Measurements from ENCODE around the gene EXOC7.
A peak's percentile ranks its signal among the peaks of the same experiment; 100 is the strongest.

EXOC7 gene

DNA sequence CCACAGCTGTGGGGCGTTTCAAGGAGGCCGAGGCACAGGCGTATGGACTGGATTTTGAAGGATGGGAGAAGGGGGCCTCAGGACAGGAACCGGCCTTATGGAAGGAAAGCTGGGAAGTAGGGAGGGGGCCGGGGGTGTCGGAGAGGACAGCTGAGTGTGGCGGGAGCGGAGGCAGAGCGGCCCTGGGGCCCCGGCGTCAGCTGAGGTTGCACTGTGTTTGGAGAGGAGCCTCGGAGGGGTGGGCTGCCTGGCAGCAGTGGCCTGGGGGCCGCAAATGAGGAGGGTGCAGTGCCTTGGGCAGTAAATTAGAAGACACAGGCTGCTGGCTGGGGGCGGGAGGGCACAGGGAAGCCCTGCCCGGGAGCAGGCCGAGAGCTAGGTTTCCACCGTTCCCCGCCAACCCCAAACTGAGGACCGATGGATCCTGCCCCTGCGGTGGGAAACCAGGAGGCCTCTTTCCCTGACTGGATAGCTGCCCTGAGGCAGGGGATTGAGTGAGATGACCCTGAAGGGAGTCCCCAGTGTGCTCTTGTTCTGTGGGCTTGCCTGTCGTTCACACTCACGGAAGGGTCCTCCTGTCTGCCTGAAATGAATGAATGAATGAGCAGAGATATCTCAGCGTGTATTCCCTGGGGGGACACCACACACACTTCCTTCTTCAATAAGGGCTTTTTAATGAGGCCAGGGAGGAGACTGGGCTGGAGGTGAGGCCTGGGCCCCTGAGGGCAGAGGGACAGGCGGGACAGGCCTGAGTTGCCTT is 19.0 kb upstream of the EXOC7 start:
- Histone ChIP-seq H2BK12ac (ENCODE audit: low read length) (no peak overlapping the region), H4K8ac (ENCODE audit: low read depth, low read length) (no peak overlapping the region), H3K4me3 (ENCODE audit: low read length in 2 of 2) (no peak overlapping the region), H3K27ac (replicated peaks; ENCODE audit: low read length) (no peak overlapping the region), H3K4me1 (ENCODE audit: control insufficient read depth in 2 of 2, insufficient read depth in 1 of 2, low read depth in 1 of 2, low read length in 2 of 2) (peaks cover 5 to 13% of the 10 kb centered on the region in 2 donors), H3K9ac (ENCODE audit: low read depth, low read length, poor library complexity) (no peak overlapping the region), H3K79me1 (ENCODE audit: low read depth, low read length) (peaks cover 3% of the 10 kb centered on the region), H2BK15ac (ENCODE audit: low read length) (peak overlapping the region; percentile 98), H3K27me3 (ENCODE audit: control insufficient read depth in 3 of 3, insufficient read depth in 3 of 3, low read depth in 1 of 3, low read length in 3 of 3) (no peaks in the 10 kb centered on the region), H2BK120ac (ENCODE audit: low read depth, low read length) (peak overlapping the region; percentile 98), H2AK5ac (ENCODE audit: low read depth, low read length) (peak overlapping the region; percentile 96), H3K14ac (ENCODE audit: low read length) (peak overlapping the region; percentile 47), H3K23ac (ENCODE audit: low read depth, low read length, poor library complexity) (peak overlapping the region; percentile 22), H4K91ac (ENCODE audit: low read depth, low read length, poor library complexity) (no peak overlapping the region), H3K36me3 (replicated peaks in 1 of 2; ENCODE audit: control insufficient read depth in 2 of 2, insufficient read depth in 2 of 2, low read length in 2 of 2) (no peaks in the 10 kb centered on the region), H2AFZ (ENCODE audit: low read length) (peak overlapping the region; percentile 84), H3K4me2 (ENCODE audit: insufficient read depth, low read length, poor library complexity, severe bottlenecking) (no peak overlapping the region), H2BK5ac (ENCODE audit: low read length) (no peak overlapping the region), H3K4ac (ENCODE audit: low read length) (no peak overlapping the region), H3K9me3 (replicated peaks in 1 of 2; ENCODE audit: control insufficient read depth in 2 of 2, insufficient read depth in 1 of 2, low read depth in 1 of 2, low read length in 2 of 2) (no peaks in the 10 kb centered on the region), H3K18ac (ENCODE audit: low read length) (peak overlapping the region; percentile 94)
- WGBS, 2 donors (ENCODE audit: extremely low coverage in 2 of 2, insufficient read length in 2 of 2, insufficient replicate concordance in 1 of 2) = no CpG with 5 or more reads among the region's 24 CpGs
- no peak for DNase-seq (ENCODE audit: low spot score)

DNA sequence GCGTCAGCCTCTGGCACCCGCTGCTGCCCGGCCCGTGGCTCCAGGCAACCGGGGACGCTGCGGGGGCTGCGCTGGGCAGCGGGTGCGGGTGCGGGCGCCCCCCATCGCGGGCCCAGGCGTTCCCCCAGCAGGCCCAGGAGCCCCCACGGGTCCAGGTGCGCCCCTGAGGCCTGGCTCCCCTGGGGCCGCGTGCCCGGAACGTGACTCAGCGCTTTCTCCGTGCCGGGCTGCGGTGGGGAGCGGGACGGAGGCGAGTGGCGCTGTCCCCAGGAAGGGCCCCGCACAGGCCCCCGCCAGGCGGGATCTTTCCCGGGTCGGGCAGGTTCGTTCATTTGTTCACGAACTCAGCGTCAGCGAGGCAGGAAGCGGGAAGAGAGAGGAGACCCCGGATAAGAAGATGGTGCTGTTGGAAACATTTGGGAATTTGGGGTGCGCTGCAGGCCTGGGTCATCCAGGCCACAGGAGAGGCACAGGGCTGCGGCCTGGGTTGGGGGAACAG is 18.4 kb upstream of the EXOC7 start:
- peak overlapping the region; percentile 96 for H4K8ac ChIP-seq (ENCODE audit: low read depth, low read length)
- no peak overlapping the region for H2BK5ac ChIP-seq (ENCODE audit: low read length)
- H2BK15ac ChIP-seq (ENCODE audit: low read length) = peak overlapping the region; percentile 98
- H2BK120ac ChIP-seq (ENCODE audit: low read depth, low read length) = peak overlapping the region; percentile 98
- H3K36me3 ChIP-seq (replicated peaks in 1 of 2; ENCODE audit: control insufficient read depth in 2 of 2, insufficient read depth in 2 of 2, low read length in 2 of 2) = no peaks in the 10 kb centered on the region
- H3K4me2 ChIP-seq (ENCODE audit: insufficient read depth, low read length, poor library complexity, severe bottlenecking) = no peak overlapping the region
- H3K4ac ChIP-seq (ENCODE audit: low read length) = peak overlapping the region; percentile 53
- H3K9me3 ChIP-seq (replicated peaks in 1 of 2; ENCODE audit: control insufficient read depth in 2 of 2, insufficient read depth in 1 of 2, low read depth in 1 of 2, low read length in 2 of 2) = no peaks in the 10 kb centered on the region
- peak overlapping the region; percentile 43 for H4K91ac ChIP-seq (ENCODE audit: low read depth, low read length, poor library complexity)
- H3K9ac ChIP-seq (ENCODE audit: low read depth, low read length, poor library complexity) = peak overlapping the region; percentile 60
- H3K23ac ChIP-seq (ENCODE audit: low read depth, low read length, poor library complexity) = peak overlapping the region; percentile 22
- DNase-seq (ENCODE audit: low spot score) = no peak
- H3K27me3 ChIP-seq (ENCODE audit: control insufficient read depth in 3 of 3, insufficient read depth in 3 of 3, low read depth in 1 of 3, low read length in 3 of 3) = no peaks in the 10 kb centered on the region
- H3K14ac ChIP-seq (ENCODE audit: low read length) = peak overlapping the region; percentile 17
- H2AFZ ChIP-seq (ENCODE audit: low read length) = peak overlapping the region; percentile 84
- H3K4me1 ChIP-seq (ENCODE audit: control insufficient read depth in 2 of 2, insufficient read depth in 1 of 2, low read depth in 1 of 2, low read length in 2 of 2) = peaks cover 5 to 13% of the 10 kb centered on the region in 2 donors
- peak overlapping the region; percentile 94 for H3K18ac ChIP-seq (ENCODE audit: low read length)
- H3K27ac ChIP-seq (replicated peaks; ENCODE audit: low read length) = no peak overlapping the region
- no CpG with 5 or more reads among the region's 42 CpGs for WGBS, 2 donors (ENCODE audit: extremely low coverage in 2 of 2, insufficient read length in 2 of 2, insufficient replicate concordance in 1 of 2)
- H3K4me3 ChIP-seq (ENCODE audit: low read length in 2 of 2) = no peak overlapping the region
- peaks cover 3% of the 10 kb centered on the region for H3K79me1 ChIP-seq (ENCODE audit: low read depth, low read length)
- H2BK12ac ChIP-seq (ENCODE audit: low read length) = peak overlapping the region; percentile 58
- H2AK5ac ChIP-seq (ENCODE audit: low read depth, low read length) = peak overlapping the region; percentile 96

- peak overlapping the region; percentile 1 for H2BK12ac ChIP-seq (ENCODE audit: low read length)
- no CpG with 5 or more reads among the region's 5 CpGs for WGBS, 2 donors (ENCODE audit: extremely low coverage in 2 of 2, insufficient read length in 2 of 2, insufficient replicate concordance in 1 of 2)
- peak overlapping the region; percentile 88 for H2AK5ac ChIP-seq (ENCODE audit: low read depth, low read length)
- no peak overlapping the region for H3K14ac ChIP-seq (ENCODE audit: low read length)
- H3K4me3 ChIP-seq (ENCODE audit: low read length in 2 of 2) = no peak overlapping the region
- DNase-seq (ENCODE audit: low spot score) = no peak
- no peak overlapping the region for H2BK120ac ChIP-seq (ENCODE audit: low read depth, low read length)
- no peak overlapping the region for H3K18ac ChIP-seq (ENCODE audit: low read length)
- peaks cover 3% of the 10 kb centered on the region for H3K79me1 ChIP-seq (ENCODE audit: low read depth, low read length)
- H3K4me2 ChIP-seq (ENCODE audit: insufficient read depth, low read length, poor library complexity, severe bottlenecking) = no peak overlapping the region
- H3K9ac ChIP-seq (ENCODE audit: low read depth, low read length, poor library complexity) = no peak overlapping the region
- H4K91ac ChIP-seq (ENCODE audit: low read depth, low read length, poor library complexity) = no peak overlapping the region
- H3K9me3 ChIP-seq (replicated peaks in 1 of 2; ENCODE audit: control insufficient read depth in 2 of 2, insufficient read depth in 1 of 2, low read depth in 1 of 2, low read length in 2 of 2) = no peaks in the 10 kb centered on the region
- H3K4me1 ChIP-seq (ENCODE audit: control insufficient read depth in 2 of 2, insufficient read depth in 1 of 2, low read depth in 1 of 2, low read length in 2 of 2) = peaks cover 5 to 13% of the 10 kb centered on the region in 2 donors
- no peaks in the 10 kb centered on the region for H3K36me3 ChIP-seq (replicated peaks in 1 of 2; ENCODE audit: control insufficient read depth in 2 of 2, insufficient read depth in 2 of 2, low read length in 2 of 2)
- no peaks in the 10 kb centered on the region for H3K27me3 ChIP-seq (ENCODE audit: control insufficient read depth in 3 of 3, insufficient read depth in 3 of 3, low read depth in 1 of 3, low read length in 3 of 3)
- no peak overlapping the region for H2BK15ac ChIP-seq (ENCODE audit: low read length)
- no peak overlapping the region for H3K4ac ChIP-seq (ENCODE audit: low read length)
- H2AFZ ChIP-seq (ENCODE audit: low read length) = peak overlapping the region; percentile 84
- no peak overlapping the region for H2BK5ac ChIP-seq (ENCODE audit: low read length)
- no peak overlapping the region for H3K27ac ChIP-seq (replicated peaks; ENCODE audit: low read length)
- no peak overlapping the region for H4K8ac ChIP-seq (ENCODE audit: low read depth, low read length)
- no peak overlapping the region for H3K23ac ChIP-seq (ENCODE audit: low read depth, low read length, poor library complexity)
Observed at GRCh38 chr17:76120658-76121008, 17.0 kb upstream of the EXOC7 start.

GRCh38 chr17:76119409-76120371 is 16.1 kb upstream of the EXOC7 start:
- no peak overlapping the region for H2BK120ac ChIP-seq (ENCODE audit: low read depth, low read length)
- H3K27ac ChIP-seq (replicated peaks; ENCODE audit: low read length) = no peak overlapping the region
- H3K36me3 ChIP-seq (replicated peaks in 1 of 2; ENCODE audit: control insufficient read depth in 2 of 2, insufficient read depth in 2 of 2, low read length in 2 of 2) = no peaks in the 10 kb centered on the region
- H2BK15ac ChIP-seq (ENCODE audit: low read length) = no peak overlapping the region
- H2AK5ac ChIP-seq (ENCODE audit: low read depth, low read length) = no peak overlapping the region
- H2BK5ac ChIP-seq (ENCODE audit: low read length) = no peak overlapping the region
- no CpG with 5 or more reads among the region's 19 CpGs for WGBS, 2 donors (ENCODE audit: extremely low coverage in 2 of 2, insufficient read length in 2 of 2, insufficient replicate concordance in 1 of 2)
- no peak overlapping the region for H3K4me3 ChIP-seq (ENCODE audit: low read length in 2 of 2)
- DNase-seq (ENCODE audit: low spot score) = no peak
- no peak overlapping the region for H3K14ac ChIP-seq (ENCODE audit: low read length)
- H3K79me1 ChIP-seq (ENCODE audit: low read depth, low read length) = peaks cover 3% of the 10 kb centered on the region
- no peak overlapping the region for H4K8ac ChIP-seq (ENCODE audit: low read depth, low read length)
- H2BK12ac ChIP-seq (ENCODE audit: low read length) = no peak overlapping the region
- H2AFZ ChIP-seq (ENCODE audit: low read length) = peak overlapping the region; percentile 20
- no peak overlapping the region for H3K4ac ChIP-seq (ENCODE audit: low read length)
- H3K4me2 ChIP-seq (ENCODE audit: insufficient read depth, low read length, poor library complexity, severe bottlenecking) = no peak overlapping the region
- no peak overlapping the region for H3K18ac ChIP-seq (ENCODE audit: low read length)
- no peaks in the 10 kb centered on the region for H3K27me3 ChIP-seq (ENCODE audit: control insufficient read depth in 3 of 3, insufficient read depth in 3 of 3, low read depth in 1 of 3, low read length in 3 of 3)
- no peak overlapping the region for H3K23ac ChIP-seq (ENCODE audit: low read depth, low read length, poor library complexity)
- no peak overlapping the region for H3K9ac ChIP-seq (ENCODE audit: low read depth, low read length, poor library complexity)
- H3K9me3 ChIP-seq (replicated peaks in 1 of 2; ENCODE audit: control insufficient read depth in 2 of 2, insufficient read depth in 1 of 2, low read depth in 1 of 2, low read length in 2 of 2) = no peaks in the 10 kb centered on the region
- H4K91ac ChIP-seq (ENCODE audit: low read depth, low read length, poor library complexity) = no peak overlapping the region
- peaks cover 5 to 13% of the 10 kb centered on the region in 2 donors for H3K4me1 ChIP-seq (ENCODE audit: control insufficient read depth in 2 of 2, insufficient read depth in 1 of 2, low read depth in 1 of 2, low read length in 2 of 2)

All from neuronal stem cell (in vitro differentiated cells).